K562 (cell line): ENCODE measurements around the gene SPINT4. TPM values are rescaled to one million over a fixed set of nuclear protein-coding genes. Genes with fewer than 3 reads are reported as not detected.
A peak's percentile ranks its signal among the peaks of the same experiment; 100 is the strongest.

Source experiments
- ATAC-seq: fragments of 200-7000 bp; cut with Tn5 transposase; 3 replicates; pipeline ENCODE4 v1.9.1; 2020; ENCODE audit warnings: moderate library complexity
- BruUV-seq: library from RNA; stranded (reverse); fragments of 400-500 nt; replicated peaks from 2 replicates; lab custom pipeline; 2021; lab: Mats Ljungman, UMichigan
- CTCF ChIA-PET: fragments of 300-600 bp; formaldehyde crosslinking; extraction: SDS; loops from one replicate; lab custom pipeline; 2021; ENCODE audit warnings: low intra/inter-chr PET ratio; lab: Yijun Ruan, JAX
- POLR2A ChIA-PET: fragments of 300-600, 350-650 bp; sonication (Branson Sonifier 250); formaldehyde crosslinking; extraction: SDS; loops from one replicate; lab custom pipeline; 2021; ENCODE audit warnings: antibody characterized with exemption, inconsistent platforms; lab: Yijun Ruan, JAX
- DNase-seq, 4 experiments: peaks; one replicate each; pipeline versions ENCODE4 v3.0.0 to v3.0.0-alpha.2; 2011 to 2018; ENCODE audit warnings: low spot score in 3 of 4, mixed read lengths in 3 of 4; ENCODE audit errors: extremely low read depth in 1 of 4
- FAIRE-seq: peaks from 2 replicates; lab custom pipeline; 2011; peaks lifted over from hg19 to GRCh38; lab: Jason Lieb, UNC
- H2AFZ ChIP-seq: 2 replicates; pipeline ENCODE4 v1.6.0; 2011; ENCODE audit warnings: low read depth, low read length, control low read depth, inconsistent platforms
- H3K27ac ChIP-seq: fragments of 200-600 bp; 3 replicates; pipeline ENCODE4 v1.8.0; 2011; ENCODE audit warnings: low read depth, mild to moderate bottlenecking, control low read depth, inconsistent platforms, low read length, moderate library complexity, mixed read lengths; ENCODE audit errors: extremely low read depth
- H3K27me3 ChIP-seq, 2 experiments: fragments of 300-600 bp in 1 of 2; 2 replicates in 1 of 2; 3 replicates in 1 of 2; pipeline versions ENCODE4 v1.6.0 to v1.8.0; 2011; ENCODE audit warnings: inconsistent platforms in 2 of 2, low read length in 2 of 2, mild to moderate bottlenecking in 1 of 2, mixed read lengths in 1 of 2, moderate library complexity in 1 of 2; ENCODE audit not compliant: control insufficient read depth in 2 of 2, insufficient read depth in 2 of 2
- H3K36me3 ChIP-seq: fragments of 300-600 bp; 3 replicates; pipeline ENCODE4 v1.8.0; 2011; ENCODE audit warnings: mild to moderate bottlenecking, low read length, inconsistent platforms; ENCODE audit not compliant: control insufficient read depth, insufficient read depth
- H3K4me1 ChIP-seq, 2 experiments: fragments of 200-600 bp in 1 of 2; replicated peaks in 1 of 2; 2 replicates in 1 of 2; 3 replicates in 1 of 2; pipeline versions ENCODE4 v1.5.1 to v1.8.0; 2011; ENCODE audit warnings: inconsistent platforms in 2 of 2, low read length in 2 of 2, mild to moderate bottlenecking in 1 of 2, mixed read lengths in 1 of 2, moderate library complexity in 1 of 2; ENCODE audit not compliant: control insufficient read depth in 2 of 2, insufficient read depth in 2 of 2
- H3K4me2 ChIP-seq: 2 replicates; pipeline ENCODE4 v1.6.1; 2011; ENCODE audit warnings: low read length, control low read depth, inconsistent platforms, mixed read lengths; ENCODE audit not compliant: insufficient read depth
- H3K4me3 ChIP-seq: fragments of 200-600 bp; sonication (generic), shearing (Covaris generic); 2 replicates; pipeline ENCODE4 v1.5.1; 2016; ENCODE audit warnings: control low read depth, inconsistent platforms
- H3K79me2 ChIP-seq: fragments of 200-600 bp; 3 replicates; pipeline ENCODE4 v1.8.0; 2011; ENCODE audit warnings: low read length, inconsistent platforms; ENCODE audit not compliant: control insufficient read depth, insufficient read depth
- H3K9ac ChIP-seq, 2 experiments: 2 replicates each; pipeline versions ENCODE4 v1.6.0 to v1.6.1; 2011; ENCODE audit warnings: low read depth in 2 of 2, low read length in 2 of 2, control low read depth in 1 of 2, inconsistent platforms in 1 of 2, mild to moderate bottlenecking in 1 of 2, mixed read lengths in 1 of 2; ENCODE audit not compliant: insufficient read depth in 1 of 2
- H3K9me1 ChIP-seq: one replicate; pipeline ENCODE4 v1.6.0; 2011; ENCODE audit warnings: inconsistent platforms, mild to moderate bottlenecking, low read length, moderate library complexity; ENCODE audit not compliant: control insufficient read depth, insufficient read depth
- H3K9me3 ChIP-seq: replicated peaks from 2 replicates; pipeline ENCODE4 v1.5.1; 2011; ENCODE audit warnings: low read depth, low read length, inconsistent platforms; ENCODE audit not compliant: control insufficient read depth, insufficient read depth
- H4K20me1 ChIP-seq: replicated peaks from 2 replicates; pipeline ENCODE4 v1.6.1; 2011; ENCODE audit warnings: low read length, inconsistent platforms, mixed read lengths; ENCODE audit not compliant: control insufficient read depth, insufficient read depth
- CBFA2T3 ChIP-seq: fragments of 450-650 bp; IDR thresholded peaks from 2 replicates; pipeline ENCODE4 v1.6.1; 2017
- DMBX1 ChIP-seq: fragments of 250-450 bp; sonication (Bioruptor Pico); IDR thresholded peaks from 2 replicates; pipeline ENCODE4 v1.8.0; 2022; ENCODE audit warnings: inconsistent platforms, mild to moderate bottlenecking, moderate library complexity, borderline replicate concordance
- ELF2 ChIP-seq: fragments of 250-450 bp; sonication (Bioruptor Pico); IDR thresholded peaks from 2 replicates; pipeline ENCODE4 v1.5.0; 2021; ENCODE audit warnings: mild to moderate bottlenecking
- EP300 ChIP-seq: IDR thresholded peaks from 2 replicates; pipeline ENCODE4 v1.6.1; 2012; ENCODE audit warnings: low read length, improper control_type of control experiment
- MED1 ChIP-seq: sonication (generic); formaldehyde crosslinking; IDR thresholded peaks from 2 replicates; pipeline ENCODE4 v1.8.1; 2023; ENCODE audit warnings: missing genetic modification reagents, borderline replicate concordance
- MEIS2 ChIP-seq: fragments of 450-650 bp; IDR thresholded peaks from 2 replicates; pipeline ENCODE4 v1.6.1; 2014; ENCODE audit warnings: mild to moderate bottlenecking; ENCODE audit not compliant: partially characterized antibody
- RBM34 ChIP-seq: fragments of 200-400 bp; formaldehyde crosslinking; IDR thresholded peaks from 2 replicates; pipeline ENCODE4 v1.6.1; 2018; ENCODE audit warnings: low read length, borderline replicate concordance; ENCODE audit not compliant: insufficient read depth
- RUNX1 ChIP-seq: sonication (generic); IDR thresholded peaks from 2 replicates; pipeline ENCODE4 v1.6.1; 2016; ENCODE audit warnings: antibody characterized with exemption, low read depth
- SRSF7 ChIP-seq: fragments of 200-400 bp; formaldehyde crosslinking; optimal IDR thresholded peaks from 2 replicates; pipeline ENCODE3; 2017; ENCODE audit warnings: mild to moderate bottlenecking, low read depth, low read length
- STAT5A ChIP-seq: IDR thresholded peaks from 2 replicates; pipeline ENCODE4 v1.6.1; 2012; ENCODE audit warnings: low read length, inconsistent platforms, borderline replicate concordance
- TAF9B ChIP-seq: fragments of 450-650 bp; IDR thresholded peaks from 2 replicates; pipeline ENCODE4 v1.6.1; 2018; ENCODE audit warnings: mild to moderate bottlenecking; ENCODE audit not compliant: partially characterized antibody
- TSHZ1 ChIP-seq: fragments of 250-450 bp; sonication (Bioruptor Pico); IDR thresholded peaks from 2 replicates; pipeline ENCODE4 v1.4.0; 2020; ENCODE audit warnings: mild to moderate bottlenecking, moderate library complexity
- YBX1 ChIP-seq: fragments of 450-650 bp; IDR thresholded peaks from 2 replicates; pipeline ENCODE4 v1.7.1; 2016; ENCODE audit warnings: mild to moderate bottlenecking
- ZNF175 ChIP-seq: fragments of 200-800 bp; sonication (Bioruptor generic); IDR thresholded peaks from 2 replicates; pipeline ENCODE4 v1.6.1; 2016; ENCODE audit warnings: low read depth, mild to moderate bottlenecking, missing genetic modification characterization, missing compliant biosample characterization
- ZNF316 ChIP-seq: fragments of 450-650 bp; IDR thresholded peaks from 2 replicates; pipeline ENCODE4 v1.6.1; 2016
- ZNF696 ChIP-seq: fragments of 250-450 bp; sonication (Bioruptor Pico); conservative IDR thresholded peaks from 2 replicates; pipeline ENCODE4 v1.4.0; 2020; ENCODE audit warnings: mild to moderate bottlenecking, moderate library complexity
- ZZZ3 ChIP-seq: fragments of 450-650 bp; IDR thresholded peaks from 2 replicates; pipeline ENCODE4 v1.6.1; 2016; ENCODE audit warnings: antibody characterized with exemption, mild to moderate bottlenecking, moderate library complexity
- WGBS: fragments of 100-300 bp; shearing (Covaris generic); methylation state at CpG from one replicate; pipeline ENCODE4 v1.1.6; 2016; ENCODE audit warnings: low coverage, mixed read lengths; ENCODE audit not compliant: insufficient coverage; ENCODE audit errors: missing lambda C conversion rate; 5-methylcytosine and 5-hydroxymethylcytosine counted together
- in situ Hi-C: fragments of 300-500 bp; cut with MboI; formaldehyde crosslinking; loops from 4 replicates; pipeline ENCODE4 v1.15.0; 2018; ENCODE audit warnings: inconsistent platforms, mixed read lengths
- intact Hi-C: fragments of 100-400 bp; cut with micrococcal nuclease; formaldehyde crosslinking; loops from 2 replicates; pipeline ENCODE4 v1.14.2; 2022
- polyA plus RNA-seq, 8 experiments: library from polyadenylated mRNA; depleted of rRNA in 4 of 8; stranded (reverse) in 5 of 8; unstranded in 3 of 8; fragments of >200 nt; fragmentation: Nextera tagmentation in 2 of 8; fragmentation: Illumina TruSeq in 1 of 8; extraction: Ambion mirVana in 2 of 8; extraction: Trizol in 1 of 8; gene quantifications; 2 replicates each; pipeline versions ENCODE4 v1.2.1 to v1.2.3, GENCODE V29; 2011 to 2014; ENCODE audit warnings: inconsistent platforms in 1 of 8, missing spikeins in 1 of 8
- total RNA-seq, 7 experiments: library from RNA; depleted of rRNA in 6 of 7; stranded (reverse); fragments of >200 nt in 6 of 7; fragmentation: Illumina TruSeq in 2 of 7; extraction: Trizol in 2 of 7; gene quantifications; 2 replicates each; pipeline versions ENCODE4 v1.2.1 to v1.2.3, GENCODE V29; 2011 to 2021; ENCODE audit warnings: low replicate concordance in 1 of 7

Gene SPINT4
- total and polyA plus RNA-seq, 9 of the 15 experiments (the other 6 are each of a cell fraction or from before 2014, with no cell fraction given), result not detected

- no peaks in the 10 kb centered on the region for H3K79me2 ChIP-seq
- no peak for FAIRE-seq
- CTCF ChIA-PET, result no interaction called here
Observed at GRCh38 chr20:45745015-45745414, 22.9 kb downstream of the SPINT4 start.

GRCh38 chr20:45751721-45752120 is 29.6 kb downstream of the SPINT4 start:
- no peak for DNase-seq
- H3K4me2 ChIP-seq, result no peak overlapping the region
- WGBS, result 6% methylated on average over 1 of the region's 1 CpG
- no peaks in the 10 kb centered on the region for H3K79me2 ChIP-seq
- intact Hi-C loops, result no loop called here
- FAIRE-seq, result no peak
- no peaks in the 10 kb centered on the region for H3K4me1 ChIP-seq
- no peaks in the 10 kb centered on the region for H3K36me3 ChIP-seq
- no peak overlapping the region for H2AFZ ChIP-seq
- CTCF ChIA-PET, result no interaction called here
- no peak for ATAC-seq
- TF ChIP-seq EP300 (no peak), MED1 (CRISPR knock-in tag) (no peak), ZZZ3 (no peak), TAF9B (no peak), RBM34 (no peak), STAT5A (no peak), DMBX1 (CRISPR knock-in tag) (no peak), YBX1 (no peak), SRSF7 (no peak), ELF2 (CRISPR knock-in tag) (no peak), ZNF175 (no peak), TSHZ1 (CRISPR knock-in tag) (no peak), CBFA2T3 (no peak), ZNF696 (CRISPR knock-in tag) (no peak), RUNX1 (no peak)
- no TSS peak for BruUV-seq
- in situ Hi-C loops, result no loop called here
- no peak overlapping the region for H3K4me3 ChIP-seq
- H3K27me3 ChIP-seq, result peaks cover 3 to 4% of the 10 kb centered on the region in 2 experiments; a peak in 2 of 5 replicates
- H3K27ac ChIP-seq, result no peak overlapping the region
- no peaks in the 10 kb centered on the region for H3K9me1 ChIP-seq
- POLR2A ChIA-PET, result no interaction called here
- H3K9ac ChIP-seq, result no peak overlapping the region
- H3K9me3 ChIP-seq, result no peaks in the 10 kb centered on the region
- H4K20me1 ChIP-seq, result no peaks in the 10 kb centered on the region

More at GRCh38 chr20:45745015-45745414, 22.9 kb downstream of the SPINT4 start:
- DNase-seq, result no peak
- no peak for ATAC-seq
- H3K9me3 ChIP-seq, result no peaks in the 10 kb centered on the region
- no peak overlapping the region for H3K4me2 ChIP-seq
- H3K9me1 ChIP-seq, result no peaks in the 10 kb centered on the region
- no peaks in the 10 kb centered on the region for H4K20me1 ChIP-seq
- H3K27ac ChIP-seq, result no peak overlapping the region
- no peaks in the 10 kb centered on the region for H3K36me3 ChIP-seq
- H3K9ac ChIP-seq, result no peak overlapping the region
- no peak overlapping the region for H2AFZ ChIP-seq
- H3K4me3 ChIP-seq, result no peak overlapping the region
- no peaks in the 10 kb centered on the region for H3K4me1 ChIP-seq
- in situ Hi-C loops (no loop called here), intact Hi-C loops (no loop called here)
- POLR2A ChIA-PET, result no interaction called here
- TF ChIP-seq ZNF316, result peak; percentile 33; the same call in 1 of the 2 replicates
- TF ChIP-seq MEIS2, result no peak
- H3K27me3 ChIP-seq, result peaks cover 0 to 5% of the 10 kb centered on the region in 2 experiments; a peak in 3 of 5 replicates
- no TSS peak for BruUV-seq
